ENCODE results near the gene DMAC2.

DNA sequence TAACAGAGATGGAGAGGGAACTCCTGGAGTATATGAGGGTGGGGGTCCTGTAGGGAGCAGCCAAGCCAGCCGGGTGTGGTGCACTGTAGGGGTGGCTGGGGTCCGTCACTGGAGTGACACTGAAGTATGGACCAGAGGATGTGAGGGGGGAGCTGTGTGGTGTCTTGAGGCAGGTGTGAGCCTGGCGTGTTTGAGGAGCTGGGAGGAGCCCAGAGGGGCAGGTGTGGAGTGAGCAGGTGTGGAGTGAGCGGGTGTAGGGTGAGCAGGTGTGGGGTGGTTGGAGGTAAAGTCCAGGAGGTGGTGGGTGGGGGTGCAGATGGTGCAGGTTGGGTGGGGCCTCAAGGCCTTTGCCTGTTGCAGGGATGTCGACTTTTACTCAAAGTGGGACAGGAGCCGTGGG, 18.4 kb downstream of the DMAC2 start:
- no peak for TF ChIP-seq POLR2AphosphoS5 (IDR thresholded peaks at IDR 0.05; ENCODE audit: low read depth)
- TF ChIP-seq, protein P1, sequence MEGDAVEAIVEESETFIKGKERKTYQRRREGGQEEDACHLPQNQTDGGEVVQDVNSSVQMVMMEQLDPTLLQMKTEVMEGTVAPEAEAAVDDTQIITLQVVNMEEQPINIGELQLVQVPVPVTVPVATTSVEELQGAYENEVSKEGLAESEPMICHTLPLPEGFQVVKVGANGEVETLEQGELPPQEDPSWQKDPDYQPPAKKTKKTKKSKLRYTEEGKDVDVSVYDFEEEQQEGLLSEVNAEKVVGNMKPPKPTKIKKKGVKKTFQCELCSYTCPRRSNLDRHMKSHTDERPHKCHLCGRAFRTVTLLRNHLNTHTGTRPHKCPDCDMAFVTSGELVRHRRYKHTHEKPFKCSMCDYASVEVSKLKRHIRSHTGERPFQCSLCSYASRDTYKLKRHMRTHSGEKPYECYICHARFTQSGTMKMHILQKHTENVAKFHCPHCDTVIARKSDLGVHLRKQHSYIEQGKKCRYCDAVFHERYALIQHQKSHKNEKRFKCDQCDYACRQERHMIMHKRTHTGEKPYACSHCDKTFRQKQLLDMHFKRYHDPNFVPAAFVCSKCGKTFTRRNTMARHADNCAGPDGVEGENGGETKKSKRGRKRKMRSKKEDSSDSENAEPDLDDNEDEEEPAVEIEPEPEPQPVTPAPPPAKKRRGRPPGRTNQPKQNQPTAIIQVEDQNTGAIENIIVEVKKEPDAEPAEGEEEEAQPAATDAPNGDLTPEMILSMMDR (conservative IDR thresholded peaks at IDR 0.05; ENCODE audit: low read depth in 2 of 2): no peak
- TF ChIP-seq, protein P2, sequence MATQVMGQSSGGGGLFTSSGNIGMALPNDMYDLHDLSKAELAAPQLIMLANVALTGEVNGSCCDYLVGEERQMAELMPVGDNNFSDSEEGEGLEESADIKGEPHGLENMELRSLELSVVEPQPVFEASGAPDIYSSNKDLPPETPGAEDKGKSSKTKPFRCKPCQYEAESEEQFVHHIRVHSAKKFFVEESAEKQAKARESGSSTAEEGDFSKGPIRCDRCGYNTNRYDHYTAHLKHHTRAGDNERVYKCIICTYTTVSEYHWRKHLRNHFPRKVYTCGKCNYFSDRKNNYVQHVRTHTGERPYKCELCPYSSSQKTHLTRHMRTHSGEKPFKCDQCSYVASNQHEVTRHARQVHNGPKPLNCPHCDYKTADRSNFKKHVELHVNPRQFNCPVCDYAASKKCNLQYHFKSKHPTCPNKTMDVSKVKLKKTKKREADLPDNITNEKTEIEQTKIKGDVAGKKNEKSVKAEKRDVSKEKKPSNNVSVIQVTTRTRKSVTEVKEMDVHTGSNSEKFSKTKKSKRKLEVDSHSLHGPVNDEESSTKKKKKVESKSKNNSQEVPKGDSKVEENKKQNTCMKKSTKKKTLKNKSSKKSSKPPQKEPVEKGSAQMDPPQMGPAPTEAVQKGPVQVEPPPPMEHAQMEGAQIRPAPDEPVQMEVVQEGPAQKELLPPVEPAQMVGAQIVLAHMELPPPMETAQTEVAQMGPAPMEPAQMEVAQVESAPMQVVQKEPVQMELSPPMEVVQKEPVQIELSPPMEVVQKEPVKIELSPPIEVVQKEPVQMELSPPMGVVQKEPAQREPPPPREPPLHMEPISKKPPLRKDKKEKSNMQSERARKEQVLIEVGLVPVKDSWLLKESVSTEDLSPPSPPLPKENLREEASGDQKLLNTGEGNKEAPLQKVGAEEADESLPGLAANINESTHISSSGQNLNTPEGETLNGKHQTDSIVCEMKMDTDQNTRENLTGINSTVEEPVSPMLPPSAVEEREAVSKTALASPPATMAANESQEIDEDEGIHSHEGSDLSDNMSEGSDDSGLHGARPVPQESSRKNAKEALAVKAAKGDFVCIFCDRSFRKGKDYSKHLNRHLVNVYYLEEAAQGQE (IDR thresholded peaks at IDR 0.05; ENCODE audit: unreplicated experiment): no peak
- no peak for TF ChIP-seq EZH2 (IDR thresholded peaks at IDR 0.05; ENCODE audit: low read depth, unreplicated experiment)
- no peak for TF ChIP-seq JUNB (IDR thresholded peaks at IDR 0.05; ENCODE audit: unreplicated experiment)
- TF ChIP-seq EZH2phosphoT487 (IDR thresholded peaks at IDR 0.05; ENCODE audit: unreplicated experiment): no peak
- no peak for TF ChIP-seq ZNF114 (CRISPR knock-in tag; IDR thresholded peaks at IDR 0.05)
- no peak for TF ChIP-seq CREB1 (CRISPR knock-in tag; IDR thresholded peaks at IDR 0.05; ENCODE audit: low read depth)
- TF ChIP-seq, protein P3, sequence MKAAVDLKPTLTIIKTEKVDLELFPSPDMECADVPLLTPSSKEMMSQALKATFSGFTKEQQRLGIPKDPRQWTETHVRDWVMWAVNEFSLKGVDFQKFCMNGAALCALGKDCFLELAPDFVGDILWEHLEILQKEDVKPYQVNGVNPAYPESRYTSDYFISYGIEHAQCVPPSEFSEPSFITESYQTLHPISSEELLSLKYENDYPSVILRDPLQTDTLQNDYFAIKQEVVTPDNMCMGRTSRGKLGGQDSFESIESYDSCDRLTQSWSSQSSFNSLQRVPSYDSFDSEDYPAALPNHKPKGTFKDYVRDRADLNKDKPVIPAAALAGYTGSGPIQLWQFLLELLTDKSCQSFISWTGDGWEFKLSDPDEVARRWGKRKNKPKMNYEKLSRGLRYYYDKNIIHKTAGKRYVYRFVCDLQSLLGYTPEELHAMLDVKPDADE (IDR thresholded peaks at IDR 0.05): no peak
